Nephron (organoid): ENCODE data around the gene PAPPA.

Experiments
- H3K27ac Mint-ChIP-seq, 3 experiments: 2 replicates each; pipeline ENCODE4 v1.8.0; 2020; ENCODE audit warnings: mixed read lengths in 3 of 3, mild to moderate bottlenecking in 2 of 3, moderate library complexity in 1 of 3
- H3K27me3 Mint-ChIP-seq: 2 replicates; pipeline ENCODE4 v1.8.0; 2021; ENCODE audit warnings: low read depth, mild to moderate bottlenecking, moderate library complexity, mixed read lengths
- H3K36me3 Mint-ChIP-seq: 2 replicates; pipeline ENCODE4 v1.8.0; 2020; ENCODE audit warnings: low read depth, mixed read lengths
- H3K4me1 Mint-ChIP-seq: 2 replicates; pipeline ENCODE4 v1.8.0; 2020; ENCODE audit warnings: mixed read lengths
- H3K4me3 Mint-ChIP-seq, 3 experiments: 2 replicates each; pipeline ENCODE4 v1.8.0; 2020; ENCODE audit warnings: mild to moderate bottlenecking in 3 of 3, mixed read lengths in 3 of 3, moderate library complexity in 2 of 3
- H3K9me3 Mint-ChIP-seq: 2 replicates; pipeline ENCODE4 v1.8.0; 2020; ENCODE audit warnings: mixed read lengths
- CTCF ChIP-seq, 3 experiments: fragments of 200-600 bp; sonication (generic); IDR thresholded peaks; one replicate each; pipeline ENCODE4 v1.5.0; 2021; ENCODE audit warnings: antibody characterized with exemption in 3 of 3; ENCODE audit not compliant: unreplicated experiment in 3 of 3

The PAPPA gene

GRCh38 chr9:116309900-116310611, 156.5 kb downstream of the PAPPA start:
- no peak for TF ChIP-seq CTCF (IDR thresholded peaks at IDR 0.05; ENCODE audit: unreplicated experiment in 3 of 3)
- Mint-ChIP-seq H3K27me3 (peaks cover 40% of the 10 kb centered on the region), H3K27ac (no peak overlapping the region), H3K9me3 (no peaks in the 10 kb centered on the region), H3K4me3 (no peak overlapping the region), H3K4me1 (no peaks in the 10 kb centered on the region), H3K36me3 (peaks cover 15% of the 10 kb centered on the region)

GRCh38 chr9:116312221-116312620, 158.6 kb downstream of the PAPPA start:
- no peak for TF ChIP-seq CTCF (IDR thresholded peaks at IDR 0.05; ENCODE audit: unreplicated experiment in 3 of 3)
- Mint-ChIP-seq H3K9me3 (no peaks in the 10 kb centered on the region), H3K36me3 (peaks cover 12% of the 10 kb centered on the region), H3K4me1 (peaks cover 14% of the 10 kb centered on the region), H3K27me3 (peaks cover 48% of the 10 kb centered on the region), H3K4me3 (no peak overlapping the region), H3K27ac (no peak overlapping the region)

- Mint-ChIP-seq H3K9me3 (no peaks in the 10 kb centered on the region), H3K27ac (no peak overlapping the region), H3K4me1 (peaks cover 23% of the 10 kb centered on the region), H3K4me3 (no peak overlapping the region), H3K36me3 (peaks cover 12% of the 10 kb centered on the region), H3K27me3 (peaks cover 51% of the 10 kb centered on the region)
- TF ChIP-seq CTCF (IDR thresholded peaks at IDR 0.05; ENCODE audit: unreplicated experiment in 3 of 3) = no peak
Measured at GRCh38 chr9:116313638-116314037, 160.0 kb downstream of the PAPPA start.

GRCh38 chr9:116316246-116316645, 162.7 kb downstream of the PAPPA start:
- H3K27me3 Mint-ChIP-seq = peaks cover 54% of the 10 kb centered on the region

GRCh38 chr9:116317503-116317902, 163.9 kb downstream of the PAPPA start:
- TF ChIP-seq CTCF (IDR thresholded peaks at IDR 0.05; ENCODE audit: unreplicated experiment in 3 of 3) = no peak
- Mint-ChIP-seq H3K4me3 (no peak overlapping the region), H3K36me3 (peaks cover 11% of the 10 kb centered on the region), H3K27ac (no peak overlapping the region), H3K27me3 (peaks cover 49% of the 10 kb centered on the region), H3K4me1 (peaks cover 37% of the 10 kb centered on the region), H3K9me3 (no peaks in the 10 kb centered on the region)

More at GRCh38 chr9:116316246-116316645, 162.7 kb downstream of the PAPPA start:
- Mint-ChIP-seq H3K4me1 (peaks cover 37% of the 10 kb centered on the region), H3K36me3 (peaks cover 12% of the 10 kb centered on the region), H3K4me3 (no peak overlapping the region), H3K27ac (no peak overlapping the region), H3K9me3 (no peaks in the 10 kb centered on the region)
- no peak for TF ChIP-seq CTCF (IDR thresholded peaks at IDR 0.05; ENCODE audit: unreplicated experiment in 3 of 3)
